GM10266 (cell line): ENCODE measurements around the gene CPNE5.
A peak's percentile ranks its signal among the peaks of the same experiment; 100 is the strongest.

Source experiments
- DNase-seq: peaks from one replicate; pipeline ENCODE4 v3.0.0; 2012; ENCODE audit errors: extremely low spot score
- CTCF ChIP-seq: IDR thresholded peaks from 2 replicates; pipeline ENCODE4 v1.5.1; 2012; ENCODE audit warnings: mild to moderate bottlenecking, low read depth; ENCODE audit not compliant: control insufficient read depth, insufficient read depth; ENCODE audit errors: missing control alignments

The CPNE5 gene

GRCh38 chr6:36841756-36842155 is 2.5 kb upstream of the CPNE5 start:
- no peak for DNase-seq
- TF ChIP-seq CTCF = no peak

GRCh38 chr6:36840432-36841403 is 1.5 kb upstream of the CPNE5 start:
- no peak for TF ChIP-seq CTCF
- no peak for DNase-seq

- TF ChIP-seq CTCF = no peak
- peak; percentile 68 for DNase-seq
These were observed 646 bp upstream of the CPNE5 start for GRCh38 chr6:36839749-36840431.

GRCh38 chr6:36837686-36838085 is 1.6 kb downstream of the CPNE5 start:
- no peak for DNase-seq
- no peak for TF ChIP-seq CTCF

GRCh38 chr6:36837022-36837339 is 2.3 kb downstream of the CPNE5 start:
- TF ChIP-seq CTCF = no peak
- no peak for DNase-seq

GRCh38 chr6:36836111-36837021 is 2.9 kb downstream of the CPNE5 start:
- DNase-seq = no peak
- peak; percentile 27 for TF ChIP-seq CTCF
